ENCODE results near the gene MAP1LC3B2. TPM values are rescaled to one million over a fixed set of nuclear protein-coding genes. Genes with fewer than 3 reads are reported as not detected.
A peak's percentile ranks its signal among the peaks of the same experiment; 100 is the strongest.

The MAP1LC3B2 gene
- total RNA-seq, 2 donors from 2014 or later: not detected

GRCh38 chr12:116524964-116525379 is 34.2 kb upstream of the MAP1LC3B2 start:
- TF ChIP-seq, protein P1, sequence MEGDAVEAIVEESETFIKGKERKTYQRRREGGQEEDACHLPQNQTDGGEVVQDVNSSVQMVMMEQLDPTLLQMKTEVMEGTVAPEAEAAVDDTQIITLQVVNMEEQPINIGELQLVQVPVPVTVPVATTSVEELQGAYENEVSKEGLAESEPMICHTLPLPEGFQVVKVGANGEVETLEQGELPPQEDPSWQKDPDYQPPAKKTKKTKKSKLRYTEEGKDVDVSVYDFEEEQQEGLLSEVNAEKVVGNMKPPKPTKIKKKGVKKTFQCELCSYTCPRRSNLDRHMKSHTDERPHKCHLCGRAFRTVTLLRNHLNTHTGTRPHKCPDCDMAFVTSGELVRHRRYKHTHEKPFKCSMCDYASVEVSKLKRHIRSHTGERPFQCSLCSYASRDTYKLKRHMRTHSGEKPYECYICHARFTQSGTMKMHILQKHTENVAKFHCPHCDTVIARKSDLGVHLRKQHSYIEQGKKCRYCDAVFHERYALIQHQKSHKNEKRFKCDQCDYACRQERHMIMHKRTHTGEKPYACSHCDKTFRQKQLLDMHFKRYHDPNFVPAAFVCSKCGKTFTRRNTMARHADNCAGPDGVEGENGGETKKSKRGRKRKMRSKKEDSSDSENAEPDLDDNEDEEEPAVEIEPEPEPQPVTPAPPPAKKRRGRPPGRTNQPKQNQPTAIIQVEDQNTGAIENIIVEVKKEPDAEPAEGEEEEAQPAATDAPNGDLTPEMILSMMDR (IDR thresholded peaks at IDR 0.05): no peak
- no peak for TF ChIP-seq POLR2A (IDR thresholded peaks at IDR 0.05)
- intact Hi-C loops (cut with DNase I): no loop called here
- peaks cover 36% of the 10 kb centered on the region for H3K4me1 ChIP-seq
- DNase-seq (no peak), ATAC-seq (no peak)
- no peak overlapping the region for H3K4me3 ChIP-seq
- H3K36me3 ChIP-seq (replicated peaks in 1 of 2; ENCODE audit: insufficient read depth in 1 of 2, low read depth in 2 of 2): no peaks in the 10 kb centered on the region
- H3K9me3 ChIP-seq: no peaks in the 10 kb centered on the region
- no peaks in the 10 kb centered on the region for H3K27me3 ChIP-seq
- 51 to 87% methylated on average over 4 of the region's 4 CpGs for WGBS, 2 donors
- H3K27ac ChIP-seq: peak overlapping the region in 3 of 4 donors; percentile 75 to 79 (median 77)

DNA sequence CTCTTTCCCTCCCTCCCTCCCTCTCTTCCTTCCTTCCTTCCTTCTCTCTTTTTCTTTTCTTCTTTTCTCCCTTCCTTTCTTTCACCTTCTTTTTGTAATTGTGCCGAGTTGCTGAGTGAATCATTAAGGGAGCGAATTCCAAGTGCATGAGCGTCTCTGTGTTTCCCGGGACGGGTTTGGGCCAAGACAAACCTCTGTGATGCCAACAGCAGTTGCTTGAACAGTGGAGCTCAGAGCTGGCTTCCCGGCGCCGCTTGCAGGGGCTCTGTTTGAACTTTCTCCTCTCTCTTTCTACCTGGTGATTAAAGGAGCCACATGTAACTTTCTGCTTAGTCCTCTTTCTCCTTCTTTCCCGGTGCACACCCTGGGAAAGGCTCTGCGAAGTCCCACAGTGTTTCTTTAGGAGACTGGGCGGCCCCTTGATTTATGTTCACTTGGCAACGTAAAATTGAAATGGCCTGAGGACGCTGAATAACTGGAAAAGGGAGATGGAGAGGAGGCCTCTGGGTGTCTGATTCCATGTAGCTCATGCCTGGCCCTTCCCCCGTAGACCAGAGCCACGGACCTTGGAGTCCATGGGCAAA is 33.7 kb upstream of the MAP1LC3B2 start:
- peaks cover 36% of the 10 kb centered on the region for H3K4me1 ChIP-seq
- peak in 2 of 3 donors; percentile 40 to 59 for TF ChIP-seq POLR2A (IDR thresholded peaks at IDR 0.05)
- TF ChIP-seq, protein P1 (IDR thresholded peaks at IDR 0.05): no peak
- peak overlapping the region in 3 of 4 donors; percentile 75 to 79 (median 77) for H3K27ac ChIP-seq
- H3K9me3 ChIP-seq: no peaks in the 10 kb centered on the region
- H3K4me3 ChIP-seq: no peak overlapping the region
- DNase-seq (peak; percentile 84 to 90 (median 88)), ATAC-seq (peak; percentile 96)
- H3K27me3 ChIP-seq: no peaks in the 10 kb centered on the region
- no peaks in the 10 kb centered on the region for H3K36me3 ChIP-seq (replicated peaks in 1 of 2; ENCODE audit: insufficient read depth in 1 of 2, low read depth in 2 of 2)
- intact Hi-C loops (cut with DNase I): no loop called here
- 24 to 27% methylated on average over 15 of the region's 15 CpGs for WGBS, 2 donors

- Histone ChIP-seq H3K4me1 (peaks cover 43% of the 10 kb centered on the region), H3K27me3 (no peaks in the 10 kb centered on the region), H3K9me3 (no peaks in the 10 kb centered on the region), H3K27ac (no peak overlapping the region), H3K4me3 (no peak overlapping the region), H3K36me3 (replicated peaks in 1 of 2; ENCODE audit: insufficient read depth in 1 of 2, low read depth in 2 of 2) (no peaks in the 10 kb centered on the region)
- intact Hi-C loops (cut with DNase I): no loop called here
- WGBS, 2 donors: 80 to 81% methylated on average over 4 of the region's 4 CpGs
- DNase-seq (no peak), ATAC-seq (no peak)
- TF ChIP-seq POLR2A (IDR thresholded peaks at IDR 0.05): no peak
- TF ChIP-seq, protein P1 (IDR thresholded peaks at IDR 0.05): no peak
Observed at GRCh38 chr12:116528065-116528464, 31.1 kb upstream of the MAP1LC3B2 start.

DNA sequence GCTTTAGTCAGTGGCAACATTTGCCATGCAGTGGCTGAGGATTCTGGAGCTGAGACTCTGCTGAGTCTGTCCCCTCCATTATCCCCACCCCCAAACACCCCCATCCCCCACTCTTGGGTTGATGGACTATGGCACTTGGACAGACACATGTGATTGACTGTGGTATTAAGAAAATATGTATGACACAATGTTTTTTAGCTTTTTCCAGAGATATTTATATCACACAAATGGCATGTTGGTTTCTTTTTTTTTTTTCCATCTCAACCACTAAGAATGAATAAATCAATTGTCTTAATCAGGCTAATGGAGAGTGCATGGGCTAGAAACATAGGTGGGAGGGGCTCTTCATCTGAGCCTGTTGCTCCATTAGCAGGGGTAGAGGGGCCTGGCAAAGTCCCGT is 30.7 kb upstream of the MAP1LC3B2 start:
- Histone ChIP-seq H3K36me3 (replicated peaks in 1 of 2; ENCODE audit: insufficient read depth in 1 of 2, low read depth in 2 of 2) (no peaks in the 10 kb centered on the region), H3K4me3 (no peak overlapping the region), H3K27me3 (no peaks in the 10 kb centered on the region), H3K9me3 (no peaks in the 10 kb centered on the region), H3K27ac (peak overlapping the region in 2 of 4 donors; percentile 26 to 30), H3K4me1 (peaks cover 47% of the 10 kb centered on the region)
- intact Hi-C loops (cut with DNase I): no loop called here
- no peak for TF ChIP-seq POLR2A (IDR thresholded peaks at IDR 0.05)
- TF ChIP-seq, protein P1 (IDR thresholded peaks at IDR 0.05): no peak
- 33 to 38% methylated on average over 1 of the region's 1 CpG for WGBS, 2 donors
- ATAC-seq (no peak), DNase-seq (no peak)

- intact Hi-C loops (cut with DNase I): no loop called here
Observed at GRCh38 chr12:116529048-116529447, 30.1 kb upstream of the MAP1LC3B2 start.

More at GRCh38 chr12:116529048-116529447, 30.1 kb upstream of the MAP1LC3B2 start:
- ATAC-seq (peak; percentile 54), DNase-seq (peak; percentile 53 to 75 (median 64))
- H3K27ac ChIP-seq: peak overlapping the region in 3 of 4 donors; percentile 26 to 40 (median 30)
- H3K27me3 ChIP-seq: no peaks in the 10 kb centered on the region
- no peaks in the 10 kb centered on the region for H3K9me3 ChIP-seq
- H3K36me3 ChIP-seq (replicated peaks in 1 of 2; ENCODE audit: insufficient read depth in 1 of 2, low read depth in 2 of 2): no peaks in the 10 kb centered on the region
- WGBS, 2 donors: 16 to 20% methylated on average over 8 of the region's 8 CpGs
- TF ChIP-seq POLR2A (IDR thresholded peaks at IDR 0.05): no peak
- TF ChIP-seq, protein P1 (IDR thresholded peaks at IDR 0.05): no peak
- H3K4me1 ChIP-seq: peaks cover 52% of the 10 kb centered on the region
- H3K4me3 ChIP-seq: no peak overlapping the region
